K562 (cell line): ENCODE data around the gene CDK5R1. TPM values are rescaled to one million over a fixed set of nuclear protein-coding genes. Genes with fewer than 3 reads are reported as not detected.
A peak's percentile ranks its signal among the peaks of the same experiment; 100 is the strongest.

Experiments
- ATAC-seq: fragments of 200-7000 bp; cut with Tn5 transposase; 3 replicates; pipeline ENCODE4 v1.9.1; 2020; ENCODE audit warnings: moderate library complexity
- BruUV-seq: library from RNA; stranded (reverse); fragments of 400-500 nt; replicated peaks from 2 replicates; lab custom pipeline; 2021; lab: Mats Ljungman, UMichigan
- CTCF ChIA-PET: fragments of 300-600 bp; formaldehyde crosslinking; extraction: SDS; loops from one replicate; lab custom pipeline; 2021; ENCODE audit warnings: low intra/inter-chr PET ratio; lab: Yijun Ruan, JAX
- POLR2A ChIA-PET: fragments of 300-600, 350-650 bp; sonication (Branson Sonifier 250); formaldehyde crosslinking; extraction: SDS; loops from one replicate; lab custom pipeline; 2021; ENCODE audit warnings: antibody characterized with exemption, inconsistent platforms; lab: Yijun Ruan, JAX
- DNase-seq, 4 experiments: peaks; one replicate each; pipeline versions ENCODE4 v3.0.0 to v3.0.0-alpha.2; 2011 to 2018; ENCODE audit warnings: low spot score in 3 of 4, mixed read lengths in 3 of 4; ENCODE audit errors: extremely low read depth in 1 of 4
- FAIRE-seq: peaks from 2 replicates; lab custom pipeline; 2011; peaks lifted over from hg19 to GRCh38; lab: Jason Lieb, UNC
- H2AFZ ChIP-seq: 2 replicates; pipeline ENCODE4 v1.6.0; 2011; ENCODE audit warnings: low read depth, low read length, control low read depth, inconsistent platforms
- H3K27ac ChIP-seq: fragments of 200-600 bp; 3 replicates; pipeline ENCODE4 v1.8.0; 2011; ENCODE audit warnings: low read depth, mild to moderate bottlenecking, control low read depth, inconsistent platforms, low read length, moderate library complexity, mixed read lengths; ENCODE audit errors: extremely low read depth
- H3K27me3 ChIP-seq, 2 experiments: fragments of 300-600 bp in 1 of 2; 2 replicates in 1 of 2; 3 replicates in 1 of 2; pipeline versions ENCODE4 v1.6.0 to v1.8.0; 2011; ENCODE audit warnings: inconsistent platforms in 2 of 2, low read length in 2 of 2, mild to moderate bottlenecking in 1 of 2, mixed read lengths in 1 of 2, moderate library complexity in 1 of 2; ENCODE audit not compliant: control insufficient read depth in 2 of 2, insufficient read depth in 2 of 2
- H3K36me3 ChIP-seq: fragments of 300-600 bp; 3 replicates; pipeline ENCODE4 v1.8.0; 2011; ENCODE audit warnings: mild to moderate bottlenecking, low read length, inconsistent platforms; ENCODE audit not compliant: control insufficient read depth, insufficient read depth
- H3K4me1 ChIP-seq, 2 experiments: fragments of 200-600 bp in 1 of 2; replicated peaks in 1 of 2; 2 replicates in 1 of 2; 3 replicates in 1 of 2; pipeline versions ENCODE4 v1.5.1 to v1.8.0; 2011; ENCODE audit warnings: inconsistent platforms in 2 of 2, low read length in 2 of 2, mild to moderate bottlenecking in 1 of 2, mixed read lengths in 1 of 2, moderate library complexity in 1 of 2; ENCODE audit not compliant: control insufficient read depth in 2 of 2, insufficient read depth in 2 of 2
- H3K4me2 ChIP-seq: 2 replicates; pipeline ENCODE4 v1.6.1; 2011; ENCODE audit warnings: low read length, control low read depth, inconsistent platforms, mixed read lengths; ENCODE audit not compliant: insufficient read depth
- H3K4me3 ChIP-seq: fragments of 200-600 bp; sonication (generic), shearing (Covaris generic); 2 replicates; pipeline ENCODE4 v1.5.1; 2016; ENCODE audit warnings: control low read depth, inconsistent platforms
- H3K79me2 ChIP-seq: fragments of 200-600 bp; 3 replicates; pipeline ENCODE4 v1.8.0; 2011; ENCODE audit warnings: low read length, inconsistent platforms; ENCODE audit not compliant: control insufficient read depth, insufficient read depth
- H3K9ac ChIP-seq, 2 experiments: 2 replicates each; pipeline versions ENCODE4 v1.6.0 to v1.6.1; 2011; ENCODE audit warnings: low read depth in 2 of 2, low read length in 2 of 2, control low read depth in 1 of 2, inconsistent platforms in 1 of 2, mild to moderate bottlenecking in 1 of 2, mixed read lengths in 1 of 2; ENCODE audit not compliant: insufficient read depth in 1 of 2
- H3K9me1 ChIP-seq: one replicate; pipeline ENCODE4 v1.6.0; 2011; ENCODE audit warnings: inconsistent platforms, mild to moderate bottlenecking, low read length, moderate library complexity; ENCODE audit not compliant: control insufficient read depth, insufficient read depth
- H3K9me3 ChIP-seq: replicated peaks from 2 replicates; pipeline ENCODE4 v1.5.1; 2011; ENCODE audit warnings: low read depth, low read length, inconsistent platforms; ENCODE audit not compliant: control insufficient read depth, insufficient read depth
- H4K20me1 ChIP-seq: replicated peaks from 2 replicates; pipeline ENCODE4 v1.6.1; 2011; ENCODE audit warnings: low read length, inconsistent platforms, mixed read lengths; ENCODE audit not compliant: control insufficient read depth, insufficient read depth
- NFIC ChIP-seq: fragments of 450-650 bp; IDR thresholded peaks from 2 replicates; pipeline ENCODE4 v1.6.1; 2017; ENCODE audit warnings: mild to moderate bottlenecking, inconsistent platforms
- WGBS: fragments of 100-300 bp; shearing (Covaris generic); methylation state at CpG from one replicate; pipeline ENCODE4 v1.1.6; 2016; ENCODE audit warnings: low coverage, mixed read lengths; ENCODE audit not compliant: insufficient coverage; ENCODE audit errors: missing lambda C conversion rate; 5-methylcytosine and 5-hydroxymethylcytosine counted together
- in situ Hi-C: fragments of 300-500 bp; cut with MboI; formaldehyde crosslinking; loops from 4 replicates; pipeline ENCODE4 v1.15.0; 2018; ENCODE audit warnings: inconsistent platforms, mixed read lengths
- intact Hi-C: fragments of 100-400 bp; cut with micrococcal nuclease; formaldehyde crosslinking; loops from 2 replicates; pipeline ENCODE4 v1.14.2; 2022
- polyA plus RNA-seq, 8 experiments: library from polyadenylated mRNA; depleted of rRNA in 4 of 8; stranded (reverse) in 5 of 8; unstranded in 3 of 8; fragments of >200 nt; fragmentation: Nextera tagmentation in 2 of 8; fragmentation: Illumina TruSeq in 1 of 8; extraction: Ambion mirVana in 2 of 8; extraction: Trizol in 1 of 8; gene quantifications; 2 replicates each; pipeline versions ENCODE4 v1.2.1 to v1.2.3, GENCODE V29; 2011 to 2014; ENCODE audit warnings: inconsistent platforms in 1 of 8, missing spikeins in 1 of 8
- total RNA-seq, 7 experiments: library from RNA; depleted of rRNA in 6 of 7; stranded (reverse); fragments of >200 nt in 6 of 7; fragmentation: Illumina TruSeq in 2 of 7; extraction: Trizol in 2 of 7; gene quantifications; 2 replicates each; pipeline versions ENCODE4 v1.2.1 to v1.2.3, GENCODE V29; 2011 to 2021; ENCODE audit warnings: low replicate concordance in 1 of 7
- TF ChIP-seq, protein P1 (sequence below): sonication (generic); formaldehyde crosslinking; IDR thresholded peaks from 2 replicates; pipeline ENCODE4 v1.8.0; 2022; ENCODE audit warnings: mild to moderate bottlenecking, missing genetic modification reagents, borderline replicate concordance

Gene CDK5R1
- total and polyA plus RNA-seq, 9 of the 15 experiments (the other 6 are each of a cell fraction or from before 2014, with no cell fraction given): 0.10 to 4.8 (median 2.3) TPM

DNA sequence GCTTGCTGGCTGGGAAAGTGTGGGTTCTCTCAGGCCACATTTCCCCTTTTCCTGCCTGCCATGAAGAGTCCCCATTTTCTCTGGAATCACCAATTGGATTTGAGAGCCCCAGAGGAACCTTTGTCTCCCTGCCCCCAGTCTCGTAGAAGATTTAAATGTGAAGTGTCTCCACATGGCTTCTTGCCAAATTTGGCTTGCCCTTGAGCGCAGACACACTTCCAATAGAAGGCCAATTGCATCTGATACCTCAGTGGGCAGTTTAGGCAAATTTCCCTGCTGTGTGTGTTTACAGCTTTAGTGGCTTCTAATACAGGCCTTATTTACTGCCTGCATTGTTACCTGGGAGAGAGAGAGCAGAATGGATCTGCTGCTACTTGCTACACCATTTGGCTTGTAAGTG is 29.7 kb downstream of the CDK5R1 start:
- FAIRE-seq (no peak), ATAC-seq (no peak), DNase-seq (no peak)
- intact Hi-C loops (no loop called here), in situ Hi-C loops (no loop called here)
- WGBS: 17% methylated on average over 2 of the region's 2 CpGs
- Histone ChIP-seq H3K4me2 (no peak overlapping the region), H3K9ac (no peak overlapping the region), H2AFZ (no peak overlapping the region), H3K9me3 (no peaks in the 10 kb centered on the region), H3K27ac (no peak overlapping the region), H3K4me1 (peaks cover 0 to 4% of the 10 kb centered on the region in 2 experiments; a peak in 1 of 5 replicates), H4K20me1 (no peaks in the 10 kb centered on the region), H3K4me3 (no peak overlapping the region), H3K9me1 (no peaks in the 10 kb centered on the region), H3K27me3 (no peaks in the 10 kb centered on the region), H3K79me2 (no peaks in the 10 kb centered on the region), H3K36me3 (no peaks in the 10 kb centered on the region)
- ChIA-PET POLR2A (no interaction called here), CTCF (no interaction called here)
- BruUV-seq: no TSS peak
- TF ChIP-seq, protein P1, sequence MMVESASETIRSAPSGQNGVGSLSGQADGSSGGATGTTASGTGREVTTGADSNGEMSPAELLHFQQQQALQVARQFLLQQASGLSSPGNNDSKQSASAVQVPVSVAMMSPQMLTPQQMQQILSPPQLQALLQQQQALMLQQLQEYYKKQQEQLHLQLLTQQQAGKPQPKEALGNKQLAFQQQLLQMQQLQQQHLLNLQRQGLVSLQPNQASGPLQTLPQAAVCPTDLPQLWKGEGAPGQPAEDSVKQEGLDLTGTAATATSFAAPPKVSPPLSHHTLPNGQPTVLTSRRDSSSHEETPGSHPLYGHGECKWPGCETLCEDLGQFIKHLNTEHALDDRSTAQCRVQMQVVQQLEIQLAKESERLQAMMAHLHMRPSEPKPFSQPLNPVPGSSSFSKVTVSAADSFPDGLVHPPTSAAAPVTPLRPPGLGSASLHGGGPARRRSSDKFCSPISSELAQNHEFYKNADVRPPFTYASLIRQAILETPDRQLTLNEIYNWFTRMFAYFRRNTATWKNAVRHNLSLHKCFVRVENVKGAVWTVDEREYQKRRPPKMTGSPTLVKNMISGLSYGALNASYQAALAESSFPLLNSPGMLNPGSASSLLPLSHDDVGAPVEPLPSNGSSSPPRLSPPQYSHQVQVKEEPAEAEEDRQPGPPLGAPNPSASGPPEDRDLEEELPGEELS (CRISPR knock-in tag): no peak
- TF ChIP-seq NFIC: peak; percentile 74
